Esophagus muscularis mucosa (tissue), 3 donors: ENCODE data around the gene ASPSCR1.

ENCODE experiments used
- CTCF ChIP-seq, 3 experiments: fragments of 200-600 bp in 2 of 3; fragments of 450-650 bp in 1 of 3; sonication (generic) in 2 of 3; IDR thresholded peaks; one replicate each; pipeline ENCODE4 v1.5.1; 2017 to 2019; ENCODE audit warnings: antibody characterized with exemption in 3 of 3, mild to moderate bottlenecking in 2 of 3, moderate library complexity in 1 of 3
- EP300 ChIP-seq: sonication (generic); formaldehyde crosslinking; IDR thresholded peaks from one replicate; pipeline ENCODE4 v1.6.1; 2017; ENCODE audit warnings: antibody characterized with exemption

DNA sequence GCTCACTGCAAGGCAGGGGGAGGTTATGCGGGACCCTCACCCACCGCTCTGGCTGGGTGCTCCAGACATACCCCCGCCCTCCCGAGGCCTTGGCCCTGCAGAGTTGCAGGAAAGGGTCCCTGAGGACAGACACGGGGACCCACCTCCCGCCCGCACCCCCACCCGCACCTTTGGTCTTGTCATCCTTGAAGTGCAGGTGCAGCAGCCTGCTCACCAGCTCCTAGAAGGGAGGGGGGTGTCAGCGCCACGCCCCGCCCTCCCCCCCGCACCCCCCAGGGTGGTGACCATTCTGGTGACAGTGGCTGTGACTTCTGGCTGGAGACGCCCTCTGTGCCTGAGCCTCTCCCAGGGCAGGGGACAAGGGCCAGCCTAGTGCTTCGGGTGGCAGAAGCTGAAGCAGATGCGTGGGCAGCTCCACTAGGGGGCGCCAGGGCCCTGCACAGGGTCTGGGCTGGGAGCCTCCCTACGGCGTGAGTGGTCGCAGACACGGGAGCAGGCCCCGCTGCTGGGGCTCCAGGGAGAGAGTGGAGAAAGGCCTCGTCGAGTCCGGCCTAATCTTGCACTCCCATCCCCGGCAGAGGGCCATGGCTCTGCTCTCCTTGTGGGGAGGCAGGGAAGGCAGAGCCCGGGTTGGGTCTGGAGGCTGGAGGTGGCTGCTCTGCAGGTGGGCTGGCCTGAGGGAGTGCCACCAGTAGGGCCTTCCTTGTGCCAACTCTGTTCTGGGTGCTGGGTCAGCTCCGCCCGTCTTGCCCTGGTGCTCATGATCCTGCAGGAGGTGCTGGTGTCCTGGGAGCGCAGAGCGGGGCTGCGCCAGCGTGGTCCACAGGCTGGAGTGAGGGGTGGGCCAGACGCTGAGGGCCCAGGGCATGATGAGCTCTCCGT lies 42.5 kb downstream of the ASPSCR1 start:
- TF ChIP-seq CTCF (IDR thresholded peaks at IDR 0.05) (peak; percentile 39 to 80 (median 58)), EP300 (no peak)
